Uterus (tissue), 4 donors: ENCODE measurements around the gene LDB1. TPM values are rescaled to one million over a fixed set of nuclear protein-coding genes. Genes with fewer than 3 reads are reported as not detected.

Experiments used
- DNase-seq, 2 donors: peaks; one replicate each; pipeline ENCODE4 v3.0.0-alpha.2; 2019 to 2020
- H3K27ac ChIP-seq, 2 donors: fragments of 200-600 bp; sonication (generic); 1 replicate in 1 of 2; 2 replicates in 1 of 2; pipeline ENCODE4 v1.5.1; 2016 to 2018
- H3K27me3 ChIP-seq, 2 donors: fragments of 200-600 bp; sonication (generic); one replicate each; pipeline ENCODE4 v1.5.1; 2018 to 2019; ENCODE audit warnings: control low read depth in 1 of 2
- H3K36me3 ChIP-seq, 2 donors: fragments of 200-600 bp; sonication (generic); one replicate each; pipeline ENCODE4 v1.5.1; 2019; ENCODE audit warnings: control low read depth in 1 of 2
- H3K4me1 ChIP-seq, 2 donors: fragments of 200-600 bp; sonication (generic); one replicate each; pipeline ENCODE4 v1.5.1; 2018 to 2019; ENCODE audit warnings: control low read depth in 1 of 2
- H3K4me3 ChIP-seq, 2 donors: fragments of 200-600 bp; sonication (generic); 1 replicate in 1 of 2; 2 replicates in 1 of 2; pipeline ENCODE4 v1.5.1; 2018 to 2019; ENCODE audit warnings: mild to moderate bottlenecking in 1 of 2
- H3K9me3 ChIP-seq, 2 donors: fragments of 200-600 bp; sonication (generic); one replicate each; pipeline ENCODE4 v1.5.1; 2019; ENCODE audit warnings: control low read depth in 1 of 2
- POLR2A ChIP-seq, 2 donors: fragments of 450-650 bp; IDR thresholded peaks; one replicate each; pipeline ENCODE4 v1.6.1; 2016; ENCODE audit warnings: antibody characterized with exemption in 2 of 2, mild to moderate bottlenecking in 1 of 2, moderate library complexity in 1 of 2
- intact Hi-C: fragments of 100-400 bp; cut with DNase I; formaldehyde crosslinking; loops from one replicate; pipeline ENCODE4 v1.15.1; 2023; ENCODE audit warnings: low total_unique reads
- total RNA-seq, 4 donors: library from RNA; depleted of rRNA in 3 of 4; stranded (reverse); fragments of >200 nt in 3 of 4; gene quantifications; one replicate each; pipeline versions ENCODE4 v1.1.0 to v1.2.4, GENCODE V29; 2014 to 2023
- TF ChIP-seq, protein P1 (sequence below), 4 experiments: fragments of 200-600 bp in 2 of 4; fragments of 450-650 bp in 2 of 4; sonication (generic) in 2 of 4; IDR thresholded peaks; one replicate each; pipeline ENCODE4 v1.5.1; 2016 to 2019; ENCODE audit warnings: antibody characterized with exemption in 4 of 4, mild to moderate bottlenecking in 2 of 4, moderate library complexity in 1 of 4
- donor health status: DM: yes; HTN: yes; CAD: no.

LDB1 gene
- total RNA-seq, 4 donors from 2014 or later = 17.4 to 121 (median 43.8) TPM

DNA sequence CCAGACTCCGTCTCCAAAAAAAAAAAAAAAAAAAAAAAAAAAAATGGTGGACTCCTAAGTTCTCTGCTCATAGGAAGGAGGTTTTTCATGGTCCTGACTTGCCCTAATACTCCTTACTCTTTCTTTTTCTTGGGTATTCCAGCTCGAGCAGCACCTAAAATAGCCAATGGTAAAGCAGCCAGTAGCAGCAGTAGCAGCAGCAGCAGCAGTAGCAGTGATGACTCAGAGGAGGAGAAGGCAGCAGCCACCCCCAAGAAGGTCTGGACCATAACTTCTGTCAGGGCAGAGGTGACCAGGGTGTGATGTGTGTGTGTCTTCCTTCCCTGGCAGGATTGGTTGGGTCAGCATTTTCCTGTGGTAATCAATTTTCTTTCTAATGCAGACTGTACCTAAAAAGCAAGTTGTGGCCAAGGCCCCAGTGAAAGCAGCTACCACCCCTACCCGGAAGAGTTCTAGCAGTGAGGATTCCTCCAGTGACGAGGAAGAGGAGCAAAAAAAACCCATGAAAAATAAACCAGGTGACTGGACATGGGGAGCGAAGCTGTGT is 39.0 kb upstream of the LDB1 start:
- Histone ChIP-seq H3K9me3 (no peaks in the 10 kb centered on the region), H3K36me3 (peaks cover 0 to 2% of the 10 kb centered on the region in 2 donors), H3K4me3 (no peak overlapping the region), H3K27me3 (no peaks in the 10 kb centered on the region), H3K4me1 (no peaks in the 10 kb centered on the region), H3K27ac (no peak overlapping the region)
- intact Hi-C loops = no loop called here
- TF ChIP-seq, protein P1, sequence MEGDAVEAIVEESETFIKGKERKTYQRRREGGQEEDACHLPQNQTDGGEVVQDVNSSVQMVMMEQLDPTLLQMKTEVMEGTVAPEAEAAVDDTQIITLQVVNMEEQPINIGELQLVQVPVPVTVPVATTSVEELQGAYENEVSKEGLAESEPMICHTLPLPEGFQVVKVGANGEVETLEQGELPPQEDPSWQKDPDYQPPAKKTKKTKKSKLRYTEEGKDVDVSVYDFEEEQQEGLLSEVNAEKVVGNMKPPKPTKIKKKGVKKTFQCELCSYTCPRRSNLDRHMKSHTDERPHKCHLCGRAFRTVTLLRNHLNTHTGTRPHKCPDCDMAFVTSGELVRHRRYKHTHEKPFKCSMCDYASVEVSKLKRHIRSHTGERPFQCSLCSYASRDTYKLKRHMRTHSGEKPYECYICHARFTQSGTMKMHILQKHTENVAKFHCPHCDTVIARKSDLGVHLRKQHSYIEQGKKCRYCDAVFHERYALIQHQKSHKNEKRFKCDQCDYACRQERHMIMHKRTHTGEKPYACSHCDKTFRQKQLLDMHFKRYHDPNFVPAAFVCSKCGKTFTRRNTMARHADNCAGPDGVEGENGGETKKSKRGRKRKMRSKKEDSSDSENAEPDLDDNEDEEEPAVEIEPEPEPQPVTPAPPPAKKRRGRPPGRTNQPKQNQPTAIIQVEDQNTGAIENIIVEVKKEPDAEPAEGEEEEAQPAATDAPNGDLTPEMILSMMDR (IDR thresholded peaks at IDR 0.05) = no peak
- no peak for TF ChIP-seq POLR2A (IDR thresholded peaks at IDR 0.05)
- DNase-seq = no peak

DNA sequence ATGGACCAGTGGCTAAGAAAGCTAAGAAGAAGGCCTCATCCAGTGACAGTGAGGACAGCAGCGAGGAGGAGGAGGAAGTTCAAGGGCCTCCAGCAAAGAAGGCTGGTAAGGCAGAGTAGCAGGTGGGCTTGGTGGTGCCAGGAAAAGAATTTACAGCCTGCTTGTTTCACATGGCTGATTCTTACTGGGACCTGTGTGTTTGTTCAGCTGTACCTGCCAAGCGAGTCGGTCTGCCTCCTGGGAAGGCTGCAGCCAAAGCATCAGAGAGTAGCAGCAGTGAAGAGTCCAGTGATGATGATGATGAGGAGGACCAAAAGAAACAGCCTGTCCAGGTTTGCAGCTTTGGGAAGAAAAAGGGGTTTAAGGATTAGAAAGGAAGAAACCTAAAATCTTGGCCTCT is 37.1 kb upstream of the LDB1 start:
- no peaks in the 10 kb centered on the region for H3K27me3 ChIP-seq
- peaks cover 0 to 2% of the 10 kb centered on the region in 2 donors for H3K36me3 ChIP-seq
- TF ChIP-seq, protein P1 (IDR thresholded peaks at IDR 0.05) = no peak
- TF ChIP-seq POLR2A (IDR thresholded peaks at IDR 0.05) = no peak
- peaks cover 0 to 5% of the 10 kb centered on the region in 2 donors for H3K4me1 ChIP-seq
- intact Hi-C loops = no loop called here
- no peak overlapping the region for H3K4me3 ChIP-seq
- no peak overlapping the region for H3K27ac ChIP-seq
- DNase-seq = no peak
- H3K9me3 ChIP-seq = no peaks in the 10 kb centered on the region

DNA sequence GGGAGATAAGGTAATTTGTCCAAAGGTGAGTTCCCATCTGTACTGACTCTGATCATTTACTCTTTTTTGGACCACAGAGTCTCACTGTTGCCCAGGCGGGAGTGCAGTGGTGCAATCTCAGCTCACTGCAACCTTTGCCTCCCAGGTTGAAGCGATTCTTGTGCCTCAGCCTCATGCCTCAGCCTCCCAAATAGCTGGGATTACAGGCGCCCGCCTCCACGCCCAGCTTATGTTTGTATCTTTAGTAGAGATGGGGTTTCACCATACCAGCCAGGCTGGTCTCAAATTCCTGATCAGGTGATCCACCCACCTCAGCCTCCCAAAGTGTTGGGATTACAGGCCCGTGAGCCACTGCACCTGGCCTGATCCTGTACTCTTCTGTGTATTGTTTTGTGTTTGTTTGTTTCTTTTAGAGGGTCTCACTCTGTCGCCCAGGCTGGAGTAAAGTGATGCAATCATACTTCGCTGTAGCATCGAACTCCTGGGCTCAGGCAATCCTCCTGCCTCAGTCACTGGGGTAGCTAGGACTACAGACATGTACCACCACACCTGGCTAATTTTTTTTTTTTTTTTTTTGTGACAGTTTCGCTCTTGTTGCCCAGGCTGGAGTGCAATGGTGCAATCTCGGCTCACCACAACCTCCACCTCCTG is 34.4 kb upstream of the LDB1 start:
- H3K36me3 ChIP-seq = peaks cover 0 to 2% of the 10 kb centered on the region in 2 donors
- H3K9me3 ChIP-seq = no peaks in the 10 kb centered on the region
- TF ChIP-seq, protein P1 (IDR thresholded peaks at IDR 0.05) = no peak
- no peak for TF ChIP-seq POLR2A (IDR thresholded peaks at IDR 0.05)
- DNase-seq = no peak
- H3K27ac ChIP-seq = no peak overlapping the region
- peaks cover 0 to 5% of the 10 kb centered on the region in 2 donors for H3K4me1 ChIP-seq
- H3K4me3 ChIP-seq = no peak overlapping the region
- intact Hi-C loops = no loop called here
- no peaks in the 10 kb centered on the region for H3K27me3 ChIP-seq

DNA sequence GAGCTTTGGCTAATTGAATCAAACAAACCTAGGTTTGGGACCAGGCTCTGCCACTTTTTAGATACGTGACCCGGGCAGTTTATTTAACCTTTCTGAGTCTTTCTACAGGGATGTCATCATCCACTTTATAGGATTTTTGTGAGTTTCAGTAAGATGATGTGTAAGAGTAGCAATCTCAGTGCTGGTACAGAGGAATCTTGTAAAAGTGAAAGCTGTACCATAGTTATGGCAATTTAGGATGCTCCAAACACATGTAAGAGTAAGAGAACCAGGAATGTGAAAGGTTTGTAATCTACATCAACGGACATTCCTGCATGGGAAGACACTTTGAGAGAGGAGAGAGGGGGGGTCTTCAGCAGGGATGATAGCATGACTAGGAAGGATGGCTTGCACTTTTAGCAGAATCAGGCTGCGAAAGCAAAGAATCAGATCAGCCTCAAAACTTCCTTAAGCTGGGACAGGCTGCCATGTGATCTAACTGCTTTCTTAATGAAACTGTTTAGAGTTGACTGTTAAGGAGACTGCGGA is 33.0 kb upstream of the LDB1 start:
- Histone ChIP-seq H3K4me3 (peak overlapping the region; percentile 82 to 97), H3K4me1 (peaks cover 0 to 5% of the 10 kb centered on the region in 2 donors), H3K27me3 (no peaks in the 10 kb centered on the region), H3K36me3 (peaks cover 0 to 2% of the 10 kb centered on the region in 2 donors), H3K27ac (peak overlapping the region; percentile 89), H3K9me3 (no peaks in the 10 kb centered on the region)
- TF ChIP-seq, protein P1 (IDR thresholded peaks at IDR 0.05) = no peak
- TF ChIP-seq POLR2A (IDR thresholded peaks at IDR 0.05) = no peak
- DNase-seq = no peak
- intact Hi-C loops = no loop called here

DNA sequence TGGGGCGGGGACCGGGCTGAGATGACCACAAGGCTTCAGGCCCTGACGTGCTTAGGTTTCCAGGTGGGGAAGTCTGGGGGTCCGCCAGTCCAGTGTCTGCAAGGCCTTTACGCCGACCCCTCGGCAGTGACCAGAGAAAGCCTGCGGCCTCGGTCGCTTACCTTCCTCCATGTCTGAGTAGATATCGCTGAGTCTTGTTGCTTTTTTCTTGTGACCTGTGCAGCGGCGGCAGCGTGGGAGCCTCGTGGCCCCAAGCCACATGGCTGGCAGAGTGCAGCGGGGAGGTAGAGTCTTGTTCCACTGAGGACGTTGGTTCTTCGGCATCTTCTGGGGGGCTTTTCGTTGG is 32.4 kb upstream of the LDB1 start:
- DNase-seq = no peak
- no peak for TF ChIP-seq POLR2A (IDR thresholded peaks at IDR 0.05)
- TF ChIP-seq, protein P1 (IDR thresholded peaks at IDR 0.05) = no peak
- H3K36me3 ChIP-seq = peaks cover 0 to 2% of the 10 kb centered on the region in 2 donors
- H3K4me1 ChIP-seq = peaks cover 0 to 5% of the 10 kb centered on the region in 2 donors
- intact Hi-C loops = no loop called here
- no peaks in the 10 kb centered on the region for H3K27me3 ChIP-seq
- H3K9me3 ChIP-seq = no peaks in the 10 kb centered on the region
- peak overlapping the region; percentile 82 to 97 for H3K4me3 ChIP-seq
- H3K27ac ChIP-seq = peak overlapping the region; percentile 89
